GM23338 (cell line): ENCODE measurements around the gene CYP2J2. TPM values are rescaled to one million over a fixed set of nuclear protein-coding genes. Genes with fewer than 3 reads are reported as not detected.

Experiments used
- ATAC-seq: fragments of 200-7000 bp; cut with Tn5 transposase; 3 replicates; pipeline ENCODE4 v1.9.1; 2020
- DNase-seq: peaks from one replicate; pipeline ENCODE4 v3.0.0-alpha.2; 2015; ENCODE audit warnings: low spot score
- H2AFZ ChIP-seq: fragments of 200-600 bp; sonication (generic); 2 replicates; pipeline ENCODE4 v1.8.0; 2016; ENCODE audit warnings: antibody characterized with exemption, mild to moderate bottlenecking, moderate library complexity
- H3F3A ChIP-seq: fragments of 200-600 bp; sonication (generic); replicated peaks from 2 replicates; pipeline ENCODE4 v1.8.0; 2017; ENCODE audit warnings: antibody characterized with exemption, mixed run types, low read depth
- H3K27ac ChIP-seq: fragments of 200-600 bp; sonication (generic); 2 replicates; pipeline ENCODE4 v1.6.1; 2016; ENCODE audit warnings: low read depth
- H3K27me3 ChIP-seq: fragments of 200-600 bp; sonication (generic); 2 replicates; pipeline ENCODE4 v1.8.0; 2016; ENCODE audit warnings: mild to moderate bottlenecking, mixed run types, moderate library complexity; ENCODE audit not compliant: insufficient read depth
- H3K36me3 ChIP-seq: fragments of 200-600 bp; sonication (generic); 2 replicates; pipeline ENCODE4 v1.8.0; 2016; ENCODE audit warnings: mild to moderate bottlenecking; ENCODE audit not compliant: insufficient read depth
- H3K4me1 ChIP-seq: fragments of 200-600 bp; sonication (generic); 2 replicates; pipeline ENCODE4 v1.8.0; 2016; ENCODE audit warnings: mild to moderate bottlenecking, moderate library complexity; ENCODE audit not compliant: insufficient read depth
- H3K4me2 ChIP-seq: fragments of 200-600 bp; sonication (generic); 2 replicates; pipeline ENCODE4 v1.7.1; 2017; ENCODE audit warnings: mixed run types
- H3K4me3 ChIP-seq: fragments of 200-600 bp; sonication (generic); 2 replicates; pipeline ENCODE4 v1.6.1; 2016; ENCODE audit warnings: mixed run types
- H3K79me2 ChIP-seq: fragments of 200-600 bp; sonication (generic); replicated peaks from 2 replicates; pipeline ENCODE4 v1.8.0; 2017; ENCODE audit warnings: mild to moderate bottlenecking; ENCODE audit not compliant: insufficient read depth
- H3K9me2 ChIP-seq: fragments of 200-600 bp; sonication (generic); 2 replicates; pipeline ENCODE4 v1.8.0; 2017; ENCODE audit not compliant: insufficient read depth
- H4K20me1 ChIP-seq: fragments of 200-600 bp; sonication (generic); replicated peaks from 2 replicates; pipeline ENCODE4 v1.8.0; 2017; ENCODE audit warnings: mild to moderate bottlenecking; ENCODE audit not compliant: insufficient read depth
- H3K27ac Mint-ChIP-seq: 2 replicates; pipeline ENCODE4 v1.8.0; 2020; ENCODE audit warnings: inconsistent platforms, mild to moderate bottlenecking, moderate library complexity, mixed read lengths
- H3K27me3 Mint-ChIP-seq: 3 replicates; pipeline ENCODE4 v1.8.0; 2022; ENCODE audit warnings: low read depth, mild to moderate bottlenecking, moderate library complexity, mixed read lengths, inconsistent platforms; ENCODE audit not compliant: insufficient read depth, poor library complexity
- H3K36me3 Mint-ChIP-seq: 3 replicates; pipeline ENCODE4 v1.8.0; 2021; ENCODE audit warnings: low read depth, mild to moderate bottlenecking, inconsistent platforms, moderate library complexity, mixed read lengths
- H3K4me1 Mint-ChIP-seq: 3 replicates; pipeline ENCODE4 v1.8.0; 2020; ENCODE audit warnings: mild to moderate bottlenecking, inconsistent platforms, mixed read lengths
- H3K4me3 Mint-ChIP-seq: 3 replicates; pipeline ENCODE4 v1.8.0; 2021; ENCODE audit warnings: moderate library complexity, mild to moderate bottlenecking, inconsistent platforms, mixed read lengths
- H3K9me3 Mint-ChIP-seq: 3 replicates; pipeline ENCODE4 v1.8.0; 2020; ENCODE audit warnings: moderate library complexity, mild to moderate bottlenecking, inconsistent platforms, mixed read lengths
- CREB1 ChIP-seq: fragments of 250-450 bp; sonication (Bioruptor Pico); IDR thresholded peaks from 2 replicates; pipeline ENCODE4 v1.5.0; 2020; ENCODE audit warnings: low read depth, mild to moderate bottlenecking, moderate library complexity
- CTCF ChIP-seq, 2 experiments: fragments of 200-600 bp in 1 of 2; sonication (generic) in 1 of 2; conservative IDR thresholded peaks; 2 replicates each; pipeline versions ENCODE4 v1.5.1 to v1.6.1; 2016 to 2017; ENCODE audit warnings: antibody characterized with exemption in 2 of 2, low read depth in 2 of 2, mild to moderate bottlenecking in 2 of 2, moderate library complexity in 1 of 2
- ETS1 ChIP-seq: IDR thresholded peaks from 2 replicates; pipeline ENCODE4 v1.6.1; 2016; ENCODE audit warnings: antibody characterized with exemption
- EZH2phosphoT487 ChIP-seq: fragments of 200-600 bp; sonication (generic); IDR thresholded peaks from one replicate; pipeline ENCODE4 v1.8.1; 2018; ENCODE audit warnings: antibody characterized with exemption; ENCODE audit not compliant: unreplicated experiment
- JUNB ChIP-seq: IDR thresholded peaks from one replicate; pipeline ENCODE4 v1.6.1; 2016; ENCODE audit warnings: antibody characterized with exemption; ENCODE audit not compliant: unreplicated experiment
- NANOG ChIP-seq: IDR thresholded peaks from 2 replicates; pipeline ENCODE4 v1.6.1; 2016; ENCODE audit warnings: antibody characterized with exemption, borderline replicate concordance
- POLR2AphosphoS5 ChIP-seq: IDR thresholded peaks from 2 replicates; pipeline ENCODE4 v1.6.1; 2016; ENCODE audit warnings: antibody characterized with exemption, low read depth
- STAT1 ChIP-seq: IDR thresholded peaks from one replicate; pipeline ENCODE4 v1.6.1; 2016; ENCODE audit warnings: antibody characterized with exemption; ENCODE audit not compliant: unreplicated experiment
- ZNF114 ChIP-seq: fragments of 250-450 bp; sonication (Bioruptor Pico); IDR thresholded peaks from 2 replicates; pipeline ENCODE4 v1.5.0; 2020; ENCODE audit warnings: mild to moderate bottlenecking, moderate library complexity
- ZNF331 ChIP-seq: fragments of 250-450 bp; sonication (Bioruptor Pico); IDR thresholded peaks from 2 replicates; pipeline ENCODE4 v1.5.0; 2020; ENCODE audit warnings: low read depth, mild to moderate bottlenecking, moderate library complexity
- polyA plus RNA-seq: library from polyadenylated mRNA; unstranded; fragments of >200 nt; fragmentation: Nextera tagmentation; extraction: Ambion mirVana; gene quantifications from 2 replicates; pipeline ENCODE4 v1.2.1, GENCODE V29; 2016
- total RNA-seq: library from RNA; depleted of rRNA; stranded (reverse); fragments of >200 nt; shearing (Covaris generic); gene quantifications from 2 replicates; pipeline ENCODE4 v1.2.3, GENCODE V29; 2014
- TF ChIP-seq, protein P1 (sequence below): IDR thresholded peaks from one replicate; pipeline ENCODE4 v1.6.1; 2018; ENCODE audit warnings: antibody characterized with exemption; ENCODE audit not compliant: unreplicated experiment

CYP2J2 gene
- total and polyA plus RNA-seq, 2 experiments from 2014 or later: 1.4 to 1.5 TPM

GRCh38 chr1:59949648-59950047, 23.1 kb upstream of the CYP2J2 start:
- no peaks in the 10 kb centered on the region for H3K27me3 ChIP-seq
- no peak overlapping the region for H3K4me2 ChIP-seq
- DNase-seq: no peak
- no peak overlapping the region for H2AFZ ChIP-seq
- H3K4me3 Mint-ChIP-seq: no peak overlapping the region
- H3K4me1 ChIP-seq: no peaks in the 10 kb centered on the region
- no peaks in the 10 kb centered on the region for H3K4me1 Mint-ChIP-seq
- TF ChIP-seq CTCF (conservative IDR thresholded peaks at IDR 0.05; ENCODE audit: low read depth in 2 of 2) (no peak), JUNB (no peak), POLR2AphosphoS5 (no peak), ZNF114 (CRISPR knock-in tag) (no peak), NANOG (no peak), EZH2phosphoT487 (no peak)
- H3K27ac ChIP-seq: no peak overlapping the region
- no peaks in the 10 kb centered on the region for H4K20me1 ChIP-seq
- H3K36me3 ChIP-seq: no peaks in the 10 kb centered on the region
- no peaks in the 10 kb centered on the region for H3K36me3 Mint-ChIP-seq
- no peak for ATAC-seq
- no peak overlapping the region for H3K27ac Mint-ChIP-seq
- no peaks in the 10 kb centered on the region for H3K79me2 ChIP-seq
- no peak overlapping the region for H3K4me3 ChIP-seq
- H3K9me3 Mint-ChIP-seq: no peaks in the 10 kb centered on the region
- no peaks in the 10 kb centered on the region for H3F3A ChIP-seq
- no peaks in the 10 kb centered on the region for H3K9me2 ChIP-seq
- no peaks in the 10 kb centered on the region for H3K27me3 Mint-ChIP-seq

- H3K27me3 ChIP-seq: no peaks in the 10 kb centered on the region
- H3K4me3 ChIP-seq: no peak overlapping the region
- DNase-seq: no peak
- no peak overlapping the region for H3K27ac ChIP-seq
- no peaks in the 10 kb centered on the region for H3K36me3 ChIP-seq
- no peak overlapping the region for H3K4me3 Mint-ChIP-seq
- no peaks in the 10 kb centered on the region for H3K9me3 Mint-ChIP-seq
- H3K27me3 Mint-ChIP-seq: no peaks in the 10 kb centered on the region
- ATAC-seq: no peak
- no peaks in the 10 kb centered on the region for H3K79me2 ChIP-seq
- H2AFZ ChIP-seq: no peak overlapping the region
- no peaks in the 10 kb centered on the region for H3F3A ChIP-seq
- H3K4me2 ChIP-seq: no peak overlapping the region
- no peaks in the 10 kb centered on the region for H3K4me1 Mint-ChIP-seq
- H3K9me2 ChIP-seq: no peaks in the 10 kb centered on the region
- H3K4me1 ChIP-seq: no peaks in the 10 kb centered on the region
- no peaks in the 10 kb centered on the region for H3K36me3 Mint-ChIP-seq
- no peaks in the 10 kb centered on the region for H4K20me1 ChIP-seq
- H3K27ac Mint-ChIP-seq: no peak overlapping the region
- TF ChIP-seq, protein P1, sequence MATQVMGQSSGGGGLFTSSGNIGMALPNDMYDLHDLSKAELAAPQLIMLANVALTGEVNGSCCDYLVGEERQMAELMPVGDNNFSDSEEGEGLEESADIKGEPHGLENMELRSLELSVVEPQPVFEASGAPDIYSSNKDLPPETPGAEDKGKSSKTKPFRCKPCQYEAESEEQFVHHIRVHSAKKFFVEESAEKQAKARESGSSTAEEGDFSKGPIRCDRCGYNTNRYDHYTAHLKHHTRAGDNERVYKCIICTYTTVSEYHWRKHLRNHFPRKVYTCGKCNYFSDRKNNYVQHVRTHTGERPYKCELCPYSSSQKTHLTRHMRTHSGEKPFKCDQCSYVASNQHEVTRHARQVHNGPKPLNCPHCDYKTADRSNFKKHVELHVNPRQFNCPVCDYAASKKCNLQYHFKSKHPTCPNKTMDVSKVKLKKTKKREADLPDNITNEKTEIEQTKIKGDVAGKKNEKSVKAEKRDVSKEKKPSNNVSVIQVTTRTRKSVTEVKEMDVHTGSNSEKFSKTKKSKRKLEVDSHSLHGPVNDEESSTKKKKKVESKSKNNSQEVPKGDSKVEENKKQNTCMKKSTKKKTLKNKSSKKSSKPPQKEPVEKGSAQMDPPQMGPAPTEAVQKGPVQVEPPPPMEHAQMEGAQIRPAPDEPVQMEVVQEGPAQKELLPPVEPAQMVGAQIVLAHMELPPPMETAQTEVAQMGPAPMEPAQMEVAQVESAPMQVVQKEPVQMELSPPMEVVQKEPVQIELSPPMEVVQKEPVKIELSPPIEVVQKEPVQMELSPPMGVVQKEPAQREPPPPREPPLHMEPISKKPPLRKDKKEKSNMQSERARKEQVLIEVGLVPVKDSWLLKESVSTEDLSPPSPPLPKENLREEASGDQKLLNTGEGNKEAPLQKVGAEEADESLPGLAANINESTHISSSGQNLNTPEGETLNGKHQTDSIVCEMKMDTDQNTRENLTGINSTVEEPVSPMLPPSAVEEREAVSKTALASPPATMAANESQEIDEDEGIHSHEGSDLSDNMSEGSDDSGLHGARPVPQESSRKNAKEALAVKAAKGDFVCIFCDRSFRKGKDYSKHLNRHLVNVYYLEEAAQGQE: no peak
- no peak for TF ChIP-seq ZNF331 (CRISPR knock-in tag)
- TF ChIP-seq NANOG: no peak
- no peak for TF ChIP-seq ZNF114 (CRISPR knock-in tag)
- no peak for TF ChIP-seq STAT1
- no peak for TF ChIP-seq CTCF (conservative IDR thresholded peaks at IDR 0.05; ENCODE audit: low read depth in 2 of 2)
- TF ChIP-seq CREB1 (CRISPR knock-in tag): no peak
- no peak for TF ChIP-seq EZH2phosphoT487
- TF ChIP-seq POLR2AphosphoS5: no peak
- TF ChIP-seq JUNB: no peak
- TF ChIP-seq ETS1: no peak
Measured at GRCh38 chr1:59948990-59949389, 22.4 kb upstream of the CYP2J2 start.
